H1 (cell line): ENCODE measurements around the gene BORCS6. TPM values are rescaled to one million over a fixed set of nuclear protein-coding genes. Genes with fewer than 3 reads are reported as not detected.
A peak's percentile ranks its signal among the peaks of the same experiment; 100 is the strongest.

Experiments
- CTCF ChIA-PET: fragments of 300-600 bp; sonication (Branson Sonifier 250); formaldehyde crosslinking; loops from one replicate; lab custom pipeline; 2021; ENCODE audit not compliant: partially characterized antibody; lab: Charles Lee
- POLR2A ChIA-PET: fragments of 300-600 bp; sonication (Branson Sonifier 250); formaldehyde crosslinking; loops from one replicate; lab custom pipeline; 2021; ENCODE audit warnings: inconsistent platforms; ENCODE audit not compliant: partially characterized antibody; lab: Charles Lee
- DNase-seq, 2 experiments: peaks; one replicate each; pipeline versions ENCODE4 v3.0.0 to v3.0.0-alpha.2; 2010 to 2022; ENCODE audit warnings: low spot score in 2 of 2, low read depth in 1 of 2, mixed read lengths in 1 of 2
- FAIRE-seq: peaks from 2 replicates; lab custom pipeline; 2011; peaks lifted over from hg19 to GRCh38; lab: Jason Lieb, UNC
- H2AFZ ChIP-seq: 2 replicates; pipeline ENCODE4 v1.8.1; 2012; ENCODE audit warnings: low read length, inconsistent platforms
- H2AK5ac ChIP-seq: 2 replicates; pipeline ENCODE4 v1.6.1; 2013; ENCODE audit warnings: low read depth, low read length
- H2BK120ac ChIP-seq: replicated peaks from 2 replicates; pipeline ENCODE3; 2013; ENCODE audit warnings: low read depth, low read length, inconsistent platforms
- H2BK12ac ChIP-seq: 2 replicates; pipeline ENCODE4 v1.6.1; 2013; ENCODE audit warnings: low read depth, low read length
- H2BK15ac ChIP-seq: 2 replicates; pipeline ENCODE4 v1.6.1; 2013; ENCODE audit warnings: low read length
- H2BK20ac ChIP-seq: 2 replicates; pipeline ENCODE4 v1.6.1; 2013; ENCODE audit warnings: low read length
- H2BK5ac ChIP-seq: 2 replicates; pipeline ENCODE4 v1.6.1; 2013; ENCODE audit warnings: low read depth, low read length
- H3K14ac ChIP-seq: 2 replicates; pipeline ENCODE4 v1.6.1; 2013; ENCODE audit warnings: inconsistent platforms; ENCODE audit not compliant: insufficient read length
- H3K18ac ChIP-seq: 2 replicates; pipeline ENCODE4 v1.6.1; 2013; ENCODE audit warnings: low read length; ENCODE audit errors: extremely low read depth
- H3K23ac ChIP-seq: 2 replicates; pipeline ENCODE4 v1.6.1; 2013; ENCODE audit warnings: inconsistent platforms; ENCODE audit not compliant: insufficient read length
- H3K23me2 ChIP-seq: 2 replicates; pipeline ENCODE4 v1.6.1; 2013; ENCODE audit warnings: low read depth, low read length
- H3K27ac ChIP-seq: 2 replicates; pipeline ENCODE4 v1.6.1; 2011; ENCODE audit warnings: low read depth, low read length, inconsistent platforms
- H3K27me3 ChIP-seq, 4 experiments: replicated peaks in 1 of 4; 1 replicate in 1 of 4; 2 replicates in 3 of 4; pipeline versions ENCODE4 v1.6.1 to v1.8.1; 2011 to 2013; ENCODE audit warnings: low read length in 3 of 4, mild to moderate bottlenecking in 3 of 4, inconsistent platforms in 2 of 4, mixed read lengths in 2 of 4, moderate library complexity in 1 of 4; ENCODE audit not compliant: control insufficient read depth in 3 of 4, insufficient read depth in 3 of 4; ENCODE audit errors: extremely low read depth in 1 of 4
- H3K36me3 ChIP-seq, 4 experiments: 2 replicates each; pipeline versions ENCODE4 v1.6.1 to v1.8.1; 2011 to 2013; ENCODE audit warnings: mild to moderate bottlenecking in 4 of 4, low read length in 3 of 4, moderate library complexity in 2 of 4, control low read depth in 1 of 4, inconsistent platforms in 1 of 4; ENCODE audit not compliant: insufficient read depth in 4 of 4, control insufficient read depth in 2 of 4
- H3K4ac ChIP-seq: replicated peaks from 2 replicates; pipeline ENCODE3; 2013; ENCODE audit warnings: low read length, low read depth, mixed read lengths, inconsistent platforms; ENCODE audit not compliant: insufficient read length
- H3K4me1 ChIP-seq, 4 experiments: replicated peaks in 1 of 4; 1 replicate in 1 of 4; 2 replicates in 3 of 4; pipeline versions ENCODE4 v1.6.1 to v1.8.1; 2011 to 2013; ENCODE audit warnings: low read length in 3 of 4, inconsistent platforms in 2 of 4, mixed read lengths in 1 of 4; ENCODE audit not compliant: insufficient read depth in 4 of 4, control insufficient read depth in 3 of 4
- H3K4me2 ChIP-seq, 2 experiments: 2 replicates each; pipeline versions ENCODE4 v1.6.1 to v1.8.1; 2011 to 2013; ENCODE audit warnings: low read depth in 2 of 2, low read length in 2 of 2, control low read depth in 1 of 2, inconsistent platforms in 1 of 2, mild to moderate bottlenecking in 1 of 2; ENCODE audit not compliant: insufficient read depth in 1 of 2
- H3K4me3 ChIP-seq, 4 experiments: fragments of 200-600, 300-600 bp in 1 of 4; sonication (generic), shearing (Covaris generic), sonication (Bioruptor Twin) in 1 of 4; 2 replicates each; pipeline versions ENCODE4 v1.5.1 to v1.8.1; 2011 to 2016; ENCODE audit warnings: low read length in 4 of 4, low read depth in 3 of 4, control low read depth in 2 of 4, inconsistent platforms in 2 of 4, mild to moderate bottlenecking in 2 of 4, mixed read lengths in 1 of 4, moderate library complexity in 1 of 4; ENCODE audit not compliant: insufficient read depth in 2 of 4; ENCODE audit errors: extremely low read depth in 1 of 4
- H3K56ac ChIP-seq: replicated peaks from 2 replicates; pipeline ENCODE3; 2013; ENCODE audit warnings: low read depth, mild to moderate bottlenecking, mixed read lengths, low read length, inconsistent platforms; ENCODE audit not compliant: insufficient read length
- H3K79me1 ChIP-seq: 2 replicates; pipeline ENCODE4 v1.6.1; 2013; ENCODE audit warnings: low read depth, low read length, control low read depth
- H3K79me2 ChIP-seq, 2 experiments: 2 replicates each; pipeline versions ENCODE4 v1.6.1 to v1.8.1; 2012 to 2013; ENCODE audit warnings: low read length in 2 of 2, mild to moderate bottlenecking in 2 of 2, inconsistent platforms in 1 of 2; ENCODE audit not compliant: insufficient read depth in 2 of 2, control insufficient read depth in 1 of 2
- H3K9ac ChIP-seq, 4 experiments: replicated peaks in 1 of 4; 1 replicate in 1 of 4; 2 replicates in 3 of 4; pipeline versions ENCODE4 v1.6.1 to v1.8.1; 2011 to 2013; ENCODE audit warnings: low read depth in 3 of 4, low read length in 3 of 4, control low read depth in 2 of 4, mild to moderate bottlenecking in 2 of 4, moderate library complexity in 2 of 4, inconsistent platforms in 1 of 4; ENCODE audit errors: extremely low read depth in 1 of 4
- H3K9me3 ChIP-seq, 2 experiments: 2 replicates each; pipeline versions ENCODE4 v1.6.1 to v1.8.1; 2012 to 2013; ENCODE audit warnings: mild to moderate bottlenecking in 2 of 2, moderate library complexity in 2 of 2, control low read depth in 1 of 2, inconsistent platforms in 1 of 2, low read depth in 1 of 2, low read length in 1 of 2, mixed read lengths in 1 of 2; ENCODE audit not compliant: insufficient read depth in 2 of 2
- H4K20me1 ChIP-seq, 2 experiments: replicated peaks in 1 of 2; 2 replicates each; pipeline versions ENCODE3 to v1.8.1; 2011 to 2013; ENCODE audit warnings: inconsistent platforms in 2 of 2, low read length in 2 of 2, mild to moderate bottlenecking in 1 of 2; ENCODE audit not compliant: insufficient read depth in 2 of 2, control insufficient read depth in 1 of 2
- H4K5ac ChIP-seq: 2 replicates; pipeline ENCODE4 v1.6.1; 2013; ENCODE audit warnings: low read length, low read depth, mixed read lengths, inconsistent platforms; ENCODE audit not compliant: insufficient read length
- H4K8ac ChIP-seq: 2 replicates; pipeline ENCODE4 v1.8.0; 2013; ENCODE audit warnings: mild to moderate bottlenecking, moderate library complexity, low read length, inconsistent platforms; ENCODE audit not compliant: insufficient read depth; ENCODE audit errors: extremely low read depth
- H4K91ac ChIP-seq: replicated peaks from 2 replicates; pipeline ENCODE3; 2013; ENCODE audit warnings: low read length, mixed read lengths, inconsistent platforms; ENCODE audit not compliant: insufficient read length
- BACH1 ChIP-seq: IDR thresholded peaks from 2 replicates; pipeline ENCODE4 v1.6.1; 2012; ENCODE audit warnings: low read length, improper control_type of control experiment
- CHD1 ChIP-seq: IDR thresholded peaks from 2 replicates; pipeline ENCODE4 v1.6.1; 2012; ENCODE audit warnings: low read depth, low read length, improper control_type of control experiment
- CHD2 ChIP-seq: IDR thresholded peaks from 2 replicates; pipeline ENCODE4 v1.6.1; 2012; ENCODE audit warnings: low read length, improper control_type of control experiment
- GTF2F1 ChIP-seq: IDR thresholded peaks from 2 replicates; pipeline ENCODE4 v1.6.1; 2012; ENCODE audit warnings: low read depth, low read length, improper control_type of control experiment, borderline replicate concordance
- KDM1A ChIP-seq: fragments of 200-600, 300-600 bp; sonication (generic); IDR thresholded peaks from 2 replicates; pipeline ENCODE4 v1.7.1; 2016; ENCODE audit warnings: mild to moderate bottlenecking, low read length, borderline replicate concordance
- PHF8 ChIP-seq: fragments of 200-600 bp; sonication (generic); conservative IDR thresholded peaks from 2 replicates; pipeline ENCODE4 v1.7.1; 2012; ENCODE audit warnings: low read depth, mild to moderate bottlenecking, inconsistent platforms, low read length, moderate library complexity
- RAD21 ChIP-seq, 2 experiments: IDR thresholded peaks in 1 of 2; conservative IDR thresholded peaks in 1 of 2; 2 replicates each; pipeline ENCODE4 v1.6.1; 2011; ENCODE audit warnings: low read depth in 2 of 2, low read length in 2 of 2, improper control_type of control experiment in 1 of 2, inconsistent platforms in 1 of 2, mild to moderate bottlenecking in 1 of 2, moderate library complexity in 1 of 2
- SAP30 ChIP-seq: fragments of 300-600 bp; sonication (generic); IDR thresholded peaks from 2 replicates; pipeline ENCODE4 v1.7.1; 2012; ENCODE audit warnings: low read length, moderate library complexity, mild to moderate bottlenecking, inconsistent platforms; ENCODE audit not compliant: insufficient read depth, insufficient replicate concordance
- SIRT6 ChIP-seq: IDR thresholded peaks from one replicate; pipeline ENCODE4 v1.7.1; 2012; ENCODE audit warnings: low read length, inconsistent platforms
- SP2 ChIP-seq: IDR thresholded peaks from 2 replicates; pipeline ENCODE4 v1.6.1; 2012; ENCODE audit warnings: mild to moderate bottlenecking, low read length, inconsistent platforms
- SRF ChIP-seq: IDR thresholded peaks from 2 replicates; pipeline ENCODE4 v1.6.1; 2011; ENCODE audit warnings: mild to moderate bottlenecking, low read depth, low read length, moderate library complexity
- TBP ChIP-seq: IDR thresholded peaks from 2 replicates; pipeline ENCODE4 v1.6.1; 2011; ENCODE audit warnings: low read depth, low read length, improper control_type of control experiment
- WGBS, 2 experiments: shearing (Covaris generic) in 1 of 2; methylation state at CpG; one replicate each; pipeline versions ENCODE4 v1.1.6 to v1.1.7; 2013 to 2015; ENCODE audit warnings: low lambda C conversion rate in 2 of 2, mixed read lengths in 2 of 2, inconsistent platforms in 1 of 2, low coverage in 1 of 2, missing lambda C conversion rate in 1 of 2; ENCODE audit not compliant: insufficient replicate concordance in 2 of 2, insufficient coverage in 1 of 2, insufficient read length in 1 of 2; ENCODE audit errors: extremely low coverage in 1 of 2, missing lambda C conversion rate in 1 of 2; 5-methylcytosine and 5-hydroxymethylcytosine counted together
- polyA plus RNA-seq, 7 experiments: library from polyadenylated mRNA; depleted of rRNA in 3 of 7; stranded (reverse) in 5 of 7; unstranded in 2 of 7; fragments of >200 nt in 5 of 7; fragments of 200-250 nt in 2 of 7; gene quantifications; 1 replicate in 5 of 7; 2 replicates in 1 of 7; 4 replicates in 1 of 7; pipeline versions ENCODE4 v1.2.1 to v1.2.3, GENCODE V29; 2011 to 2013; ENCODE audit warnings: missing spikeins in 2 of 7, mixed read lengths in 2 of 7
- total RNA-seq: library from RNA; stranded (reverse); fragmentation: NEBNext Ultra II Directional; extraction: Animal tissue kit (Norgen Biotek cat#: 25700); gene quantifications from 2 replicates; pipeline ENCODE4 v1.2.1, GENCODE V29; 2021

The BORCS6 gene
- total and polyA plus RNA-seq, 2 of the 8 experiments (the other 6 are each of a cell fraction or from before 2014, with no cell fraction given) = 3.3 to 3.6 TPM

DNA sequence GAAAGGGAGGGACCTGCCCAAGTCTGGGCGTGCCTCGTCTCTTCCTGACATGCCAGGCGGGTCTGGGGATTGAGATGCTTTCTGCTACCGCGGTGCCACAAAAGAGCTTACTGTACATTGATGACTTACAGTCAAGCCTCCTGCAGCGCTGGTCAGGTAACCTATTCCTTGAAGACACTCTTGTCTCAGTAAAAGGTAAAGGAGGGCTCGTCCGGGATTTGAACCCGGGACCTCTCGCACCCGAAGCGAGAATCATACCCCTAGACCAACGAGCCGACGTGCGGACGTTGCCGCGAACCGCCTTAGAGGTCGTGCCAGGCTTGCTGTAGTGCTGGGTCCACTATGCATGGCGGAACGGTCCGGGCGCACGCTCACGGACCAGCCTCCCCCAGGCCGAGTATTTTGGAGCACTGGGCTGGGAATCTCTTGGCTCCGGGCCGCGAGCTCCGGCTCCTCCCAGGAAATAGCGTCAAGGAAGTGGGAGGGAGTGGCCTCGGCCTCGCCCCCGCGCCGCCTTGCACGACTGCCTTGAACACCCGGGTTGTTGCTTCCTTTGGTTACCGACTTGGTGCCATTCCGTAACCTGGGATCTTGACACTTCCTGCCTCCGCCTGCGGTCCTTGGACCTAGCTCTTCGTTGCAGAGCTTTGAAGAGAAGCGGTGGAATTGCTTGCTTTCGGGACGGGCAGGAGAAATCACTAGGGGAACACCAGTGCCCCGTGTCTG is 32.8 kb upstream of the BORCS6 start:
- Histone ChIP-seq H3K4me3 (peak overlapping the region; percentile 67 to 97 (median 88)), H2AFZ (no peak overlapping the region), H2BK5ac (peak overlapping the region; percentile 89; the same call in 1 of the 2 replicates)
- TF ChIP-seq RAD21 (IDR thresholded peaks at IDR 0.05 in 1 of 2, conservative IDR thresholded peaks at IDR 0.05 in 1 of 2; ENCODE audit: low read depth in 2 of 2, low read length in 2 of 2) = no peak
- TF ChIP-seq TBP = peak; percentile 100
- peak; percentile 29; the same call in 1 of the 2 replicates for TF ChIP-seq PHF8
- no peak for TF ChIP-seq CHD1
- TF ChIP-seq KDM1A = no peak
- TF ChIP-seq CHD2 = no peak
- no peak for TF ChIP-seq SP2
- TF ChIP-seq SRF = no peak
- TF ChIP-seq BACH1 = no peak
- TF ChIP-seq SAP30 = peak; percentile 82
- no peak for TF ChIP-seq SIRT6
- no peak for TF ChIP-seq GTF2F1

More for the DNA sequence above, 32.8 kb upstream of the BORCS6 start:
- peak; percentile 83 to 98 for DNase-seq
- Histone ChIP-seq H2BK120ac (peak overlapping the region; percentile 9), H2BK12ac (no peak overlapping the region), H3K79me2 (no peaks in the 10 kb centered on the region), H3K9me3 (no peaks in the 10 kb centered on the region), H3K4me2 (peak overlapping the region; percentile 89 to 96), H3K18ac (peak overlapping the region; percentile 96), H3K79me1 (no peaks in the 10 kb centered on the region), H3K14ac (no peak overlapping the region), H4K8ac (0 out of 2 replicates have a peak overlapping the region, but pooled peaks have one; percentile 74), H4K20me1 (peaks cover 2 to 6% of the 10 kb centered on the region in 2 experiments), H2BK20ac (no peak overlapping the region), H3K23me2 (peaks cover 19% of the 10 kb centered on the region), H2AK5ac (no peak overlapping the region), H3K56ac (peak overlapping the region; percentile 88), H3K4me1 (peaks cover 0 to 15% (median 2%) of the 10 kb centered on the region in 4 experiments; a peak in 4 of 7 replicates), H3K27ac (peak overlapping the region; percentile 84; the same call in 1 of the 2 replicates), H3K4ac (peak overlapping the region; percentile 92), H4K5ac (peak overlapping the region; percentile 69), H3K9ac (peak overlapping the region in 3 of 4 experiments; percentile 39 to 73 (median 73); a peak in 5 of 7 replicates), H3K23ac (no peak overlapping the region), H2BK15ac (peak overlapping the region; percentile 88; the same call in 1 of the 2 replicates), H3K27me3 (no peaks in the 10 kb centered on the region), H3K36me3 (peaks cover 0 to 5% (median 0%) of the 10 kb centered on the region in 4 experiments; a peak in 2 of 8 replicates), H4K91ac (peak overlapping the region; percentile 25)
- ChIA-PET POLR2A (interaction anchor here (0.6 to 53.4 kb wide), 19 partner anchors 14 to 535 kb away, joined by 3 to 1521 read pairs (median 6); partner anchors contain the start of genes AURKB, BORCS6, CTC1 and KRABD2), CTCF (interaction anchor here (0.9 to 4.1 kb wide), 10 partner anchors 10 to 161 kb away, joined by 3 to 26 read pairs (median 4); no protein-coding TSS in a partner anchor)
- 1% methylated on average over 49 of the region's 49 CpGs; no CpG with 5 or more reads in 1 of the 2 experiments for WGBS, 2 experiments
- no peak for FAIRE-seq
